ENCODE measurements around the gene SLC24A3.

SLC24A3 gene

GRCh38 chr20:19504251-19504650 lies 291.8 kb downstream of the SLC24A3 start:
- no peaks in the 10 kb centered on the region for H3K9me3 ChIP-seq (ENCODE audit: insufficient read depth, low read depth, low read length)
- H3K4me2 ChIP-seq (ENCODE audit: low read length), result no peak overlapping the region
- no peak overlapping the region for H2BK12ac ChIP-seq (ENCODE audit: low read length)
- no peaks in the 10 kb centered on the region for H3K36me3 ChIP-seq (ENCODE audit: control insufficient read depth in 1 of 2, insufficient read depth in 2 of 2, low read length in 2 of 2)
- no peak overlapping the region for H3K27ac ChIP-seq (ENCODE audit: low read depth, low read length)
- H4K12ac ChIP-seq (ENCODE audit: low read depth, low read length), result no peak overlapping the region
- no peak overlapping the region for H4K91ac ChIP-seq (ENCODE audit: low read depth, low read length)
- no peak overlapping the region for H3K18ac ChIP-seq (ENCODE audit: low read length)
- no peak overlapping the region for H3K4ac ChIP-seq (ENCODE audit: low read depth, low read length)
- DNase-seq, result peak in 1 of 2 donors; percentile 51
- no peaks in the 10 kb centered on the region for H3K79me1 ChIP-seq (ENCODE audit: low read length)
- no peak overlapping the region for H4K8ac ChIP-seq (ENCODE audit: low read depth, low read length)
- H3K27me3 ChIP-seq (ENCODE audit: insufficient read depth, low read length), result no peaks in the 10 kb centered on the region
- H2AFZ ChIP-seq (ENCODE audit: insufficient read depth, low read length, poor library complexity), result no peak overlapping the region
- H2BK5ac ChIP-seq (ENCODE audit: low read depth, low read length, poor library complexity), result no peak overlapping the region
- H3K14ac ChIP-seq (ENCODE audit: low read length), result no peak overlapping the region
- H3K4me3 ChIP-seq (ENCODE audit: low read depth, low read length), result no peak overlapping the region
- no peaks in the 10 kb centered on the region for H3K4me1 ChIP-seq (ENCODE audit: control insufficient read depth in 1 of 2, insufficient read depth in 2 of 2, low read length in 2 of 2)
- no peak overlapping the region for H3K9ac ChIP-seq (ENCODE audit: low read length)
- no peak overlapping the region for H2AK5ac ChIP-seq (ENCODE audit: low read length)
- no peak overlapping the region for H2BK120ac ChIP-seq (ENCODE audit: insufficient read depth, low read length, poor library complexity)
- H3K79me2 ChIP-seq (ENCODE audit: control insufficient read depth, insufficient read depth, low read length, poor library complexity), result no peaks in the 10 kb centered on the region
- no peak overlapping the region for H3K23ac ChIP-seq (ENCODE audit: low read length)

GRCh38 chr20:19506021-19506420 lies 293.6 kb downstream of the SLC24A3 start:
- Histone ChIP-seq H3K9ac (ENCODE audit: low read length) (no peak overlapping the region), H4K8ac (ENCODE audit: low read depth, low read length) (no peak overlapping the region), H3K4me3 (ENCODE audit: low read depth, low read length) (no peak overlapping the region), H3K4me1 (ENCODE audit: control insufficient read depth in 1 of 2, insufficient read depth in 2 of 2, low read length in 2 of 2) (no peaks in the 10 kb centered on the region), H3K4me2 (ENCODE audit: low read length) (no peak overlapping the region), H3K4ac (ENCODE audit: low read depth, low read length) (no peak overlapping the region), H2BK12ac (ENCODE audit: low read length) (no peak overlapping the region), H2AFZ (ENCODE audit: insufficient read depth, low read length, poor library complexity) (no peak overlapping the region), H3K79me2 (ENCODE audit: control insufficient read depth, insufficient read depth, low read length, poor library complexity) (no peaks in the 10 kb centered on the region), H3K27ac (ENCODE audit: low read depth, low read length) (no peak overlapping the region), H3K14ac (ENCODE audit: low read length) (no peak overlapping the region), H3K36me3 (ENCODE audit: control insufficient read depth in 1 of 2, insufficient read depth in 2 of 2, low read length in 2 of 2) (no peaks in the 10 kb centered on the region), H4K12ac (ENCODE audit: low read depth, low read length) (no peak overlapping the region), H3K23ac (ENCODE audit: low read length) (no peak overlapping the region), H3K18ac (ENCODE audit: low read length) (no peak overlapping the region), H2BK5ac (ENCODE audit: low read depth, low read length, poor library complexity) (no peak overlapping the region), H3K27me3 (ENCODE audit: insufficient read depth, low read length) (no peaks in the 10 kb centered on the region), H2AK5ac (ENCODE audit: low read length) (no peak overlapping the region), H3K9me3 (ENCODE audit: insufficient read depth, low read depth, low read length) (no peaks in the 10 kb centered on the region), H3K79me1 (ENCODE audit: low read length) (no peaks in the 10 kb centered on the region), H2BK120ac (ENCODE audit: insufficient read depth, low read length, poor library complexity) (no peak overlapping the region), H4K91ac (ENCODE audit: low read depth, low read length) (no peak overlapping the region)
- WGBS (ENCODE audit: extremely low coverage, insufficient coverage, insufficient read length), result no CpG with 5 or more reads among the region's 1 CpG
- DNase-seq, result peak; percentile 42 to 75

GRCh38 chr20:19508449-19508848 lies 296.0 kb downstream of the SLC24A3 start:
- no peak overlapping the region for H2AK5ac ChIP-seq (ENCODE audit: low read length)
- H3K4me1 ChIP-seq (ENCODE audit: control insufficient read depth in 1 of 2, insufficient read depth in 2 of 2, low read length in 2 of 2), result no peaks in the 10 kb centered on the region
- no peak overlapping the region for H3K14ac ChIP-seq (ENCODE audit: low read length)
- no peaks in the 10 kb centered on the region for H3K79me1 ChIP-seq (ENCODE audit: low read length)
- H4K91ac ChIP-seq (ENCODE audit: low read depth, low read length), result no peak overlapping the region
- H3K27me3 ChIP-seq (ENCODE audit: insufficient read depth, low read length), result no peaks in the 10 kb centered on the region
- H3K18ac ChIP-seq (ENCODE audit: low read length), result no peak overlapping the region
- H3K36me3 ChIP-seq (ENCODE audit: control insufficient read depth in 1 of 2, insufficient read depth in 2 of 2, low read length in 2 of 2), result no peaks in the 10 kb centered on the region
- no peak overlapping the region for H3K4ac ChIP-seq (ENCODE audit: low read depth, low read length)
- no peak overlapping the region for H4K8ac ChIP-seq (ENCODE audit: low read depth, low read length)
- H3K4me2 ChIP-seq (ENCODE audit: low read length), result no peak overlapping the region
- DNase-seq, result no peak
- no peak overlapping the region for H2BK5ac ChIP-seq (ENCODE audit: low read depth, low read length, poor library complexity)
- WGBS (ENCODE audit: extremely low coverage, insufficient coverage, insufficient read length), result no CpG with 5 or more reads among the region's 5 CpGs
- H2BK12ac ChIP-seq (ENCODE audit: low read length), result no peak overlapping the region
- no peak overlapping the region for H3K4me3 ChIP-seq (ENCODE audit: low read depth, low read length)
- H3K23ac ChIP-seq (ENCODE audit: low read length), result no peak overlapping the region
- no peak overlapping the region for H3K9ac ChIP-seq (ENCODE audit: low read length)
- no peaks in the 10 kb centered on the region for H3K9me3 ChIP-seq (ENCODE audit: insufficient read depth, low read depth, low read length)
- no peaks in the 10 kb centered on the region for H3K79me2 ChIP-seq (ENCODE audit: control insufficient read depth, insufficient read depth, low read length, poor library complexity)
- H3K27ac ChIP-seq (ENCODE audit: low read depth, low read length), result no peak overlapping the region
- no peak overlapping the region for H2AFZ ChIP-seq (ENCODE audit: insufficient read depth, low read length, poor library complexity)
- no peak overlapping the region for H4K12ac ChIP-seq (ENCODE audit: low read depth, low read length)
- no peak overlapping the region for H2BK120ac ChIP-seq (ENCODE audit: insufficient read depth, low read length, poor library complexity)

GRCh38 chr20:19510611-19511010 lies 298.2 kb downstream of the SLC24A3 start:
- no peak overlapping the region for H3K9ac ChIP-seq (ENCODE audit: low read length)
- H3K4me1 ChIP-seq (ENCODE audit: control insufficient read depth in 1 of 2, insufficient read depth in 2 of 2, low read length in 2 of 2), result no peaks in the 10 kb centered on the region
- H2AFZ ChIP-seq (ENCODE audit: insufficient read depth, low read length, poor library complexity), result no peak overlapping the region
- H3K4me3 ChIP-seq (ENCODE audit: low read depth, low read length), result no peak overlapping the region
- H3K9me3 ChIP-seq (ENCODE audit: insufficient read depth, low read depth, low read length), result no peaks in the 10 kb centered on the region
- peak; percentile 90 to 95 for DNase-seq
- no peak overlapping the region for H2BK120ac ChIP-seq (ENCODE audit: insufficient read depth, low read length, poor library complexity)
- H2BK12ac ChIP-seq (ENCODE audit: low read length), result no peak overlapping the region
- H3K79me2 ChIP-seq (ENCODE audit: control insufficient read depth, insufficient read depth, low read length, poor library complexity), result no peaks in the 10 kb centered on the region
- no peaks in the 10 kb centered on the region for H3K27me3 ChIP-seq (ENCODE audit: insufficient read depth, low read length)
- H3K4ac ChIP-seq (ENCODE audit: low read depth, low read length), result no peak overlapping the region
- no peak overlapping the region for H2BK5ac ChIP-seq (ENCODE audit: low read depth, low read length, poor library complexity)
- H2AK5ac ChIP-seq (ENCODE audit: low read length), result no peak overlapping the region
- no peaks in the 10 kb centered on the region for H3K79me1 ChIP-seq (ENCODE audit: low read length)
- no peak overlapping the region for H3K23ac ChIP-seq (ENCODE audit: low read length)
- no peak overlapping the region for H4K91ac ChIP-seq (ENCODE audit: low read depth, low read length)
- H4K8ac ChIP-seq (ENCODE audit: low read depth, low read length), result no peak overlapping the region
- no peaks in the 10 kb centered on the region for H3K36me3 ChIP-seq (ENCODE audit: control insufficient read depth in 1 of 2, insufficient read depth in 2 of 2, low read length in 2 of 2)
- no peak overlapping the region for H3K4me2 ChIP-seq (ENCODE audit: low read length)
- H3K27ac ChIP-seq (ENCODE audit: low read depth, low read length), result no peak overlapping the region
- no peak overlapping the region for H3K18ac ChIP-seq (ENCODE audit: low read length)
- H4K12ac ChIP-seq (ENCODE audit: low read depth, low read length), result no peak overlapping the region
- no CpG with 5 or more reads among the region's 2 CpGs for WGBS (ENCODE audit: extremely low coverage, insufficient coverage, insufficient read length)
- peak overlapping the region; percentile 10 for H3K14ac ChIP-seq (ENCODE audit: low read length)
